ENCODE data around the gene FRMPD2. TPM values are rescaled to one million over a fixed set of nuclear protein-coding genes. Genes with fewer than 3 reads are reported as not detected.

The FRMPD2 gene
- total and polyA plus RNA-seq, 2 experiments from 2014 or later, result not detected

DNA sequence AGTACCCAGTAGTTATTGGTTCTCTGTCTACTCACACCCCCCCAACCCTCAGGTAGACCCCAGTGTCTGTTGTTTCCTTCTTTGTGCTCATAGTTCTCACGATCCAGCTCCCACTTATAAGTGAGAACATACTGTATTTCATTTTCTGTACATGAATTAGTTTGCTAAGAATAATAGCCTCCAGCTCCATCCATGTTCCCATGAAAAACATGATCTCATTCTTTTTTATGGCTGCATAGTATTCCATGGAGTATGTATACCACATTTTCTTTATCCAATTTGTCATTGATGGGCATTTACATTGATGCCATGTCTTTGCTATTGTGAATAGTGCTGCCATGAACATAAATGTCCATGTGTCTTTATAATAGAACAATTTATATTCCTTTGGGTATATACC is 2.6 kb upstream of the FRMPD2 start (continued):
- TF ChIP-seq STAT1 (IDR thresholded peaks at IDR 0.05; ENCODE audit: unreplicated experiment), result no peak
- TF ChIP-seq, protein P1, sequence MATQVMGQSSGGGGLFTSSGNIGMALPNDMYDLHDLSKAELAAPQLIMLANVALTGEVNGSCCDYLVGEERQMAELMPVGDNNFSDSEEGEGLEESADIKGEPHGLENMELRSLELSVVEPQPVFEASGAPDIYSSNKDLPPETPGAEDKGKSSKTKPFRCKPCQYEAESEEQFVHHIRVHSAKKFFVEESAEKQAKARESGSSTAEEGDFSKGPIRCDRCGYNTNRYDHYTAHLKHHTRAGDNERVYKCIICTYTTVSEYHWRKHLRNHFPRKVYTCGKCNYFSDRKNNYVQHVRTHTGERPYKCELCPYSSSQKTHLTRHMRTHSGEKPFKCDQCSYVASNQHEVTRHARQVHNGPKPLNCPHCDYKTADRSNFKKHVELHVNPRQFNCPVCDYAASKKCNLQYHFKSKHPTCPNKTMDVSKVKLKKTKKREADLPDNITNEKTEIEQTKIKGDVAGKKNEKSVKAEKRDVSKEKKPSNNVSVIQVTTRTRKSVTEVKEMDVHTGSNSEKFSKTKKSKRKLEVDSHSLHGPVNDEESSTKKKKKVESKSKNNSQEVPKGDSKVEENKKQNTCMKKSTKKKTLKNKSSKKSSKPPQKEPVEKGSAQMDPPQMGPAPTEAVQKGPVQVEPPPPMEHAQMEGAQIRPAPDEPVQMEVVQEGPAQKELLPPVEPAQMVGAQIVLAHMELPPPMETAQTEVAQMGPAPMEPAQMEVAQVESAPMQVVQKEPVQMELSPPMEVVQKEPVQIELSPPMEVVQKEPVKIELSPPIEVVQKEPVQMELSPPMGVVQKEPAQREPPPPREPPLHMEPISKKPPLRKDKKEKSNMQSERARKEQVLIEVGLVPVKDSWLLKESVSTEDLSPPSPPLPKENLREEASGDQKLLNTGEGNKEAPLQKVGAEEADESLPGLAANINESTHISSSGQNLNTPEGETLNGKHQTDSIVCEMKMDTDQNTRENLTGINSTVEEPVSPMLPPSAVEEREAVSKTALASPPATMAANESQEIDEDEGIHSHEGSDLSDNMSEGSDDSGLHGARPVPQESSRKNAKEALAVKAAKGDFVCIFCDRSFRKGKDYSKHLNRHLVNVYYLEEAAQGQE (IDR thresholded peaks at IDR 0.05; ENCODE audit: unreplicated experiment), result no peak
- TF ChIP-seq, protein P2, sequence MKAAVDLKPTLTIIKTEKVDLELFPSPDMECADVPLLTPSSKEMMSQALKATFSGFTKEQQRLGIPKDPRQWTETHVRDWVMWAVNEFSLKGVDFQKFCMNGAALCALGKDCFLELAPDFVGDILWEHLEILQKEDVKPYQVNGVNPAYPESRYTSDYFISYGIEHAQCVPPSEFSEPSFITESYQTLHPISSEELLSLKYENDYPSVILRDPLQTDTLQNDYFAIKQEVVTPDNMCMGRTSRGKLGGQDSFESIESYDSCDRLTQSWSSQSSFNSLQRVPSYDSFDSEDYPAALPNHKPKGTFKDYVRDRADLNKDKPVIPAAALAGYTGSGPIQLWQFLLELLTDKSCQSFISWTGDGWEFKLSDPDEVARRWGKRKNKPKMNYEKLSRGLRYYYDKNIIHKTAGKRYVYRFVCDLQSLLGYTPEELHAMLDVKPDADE (IDR thresholded peaks at IDR 0.05), result no peak
- no peak for TF ChIP-seq EZH2phosphoT487 (IDR thresholded peaks at IDR 0.05; ENCODE audit: unreplicated experiment)
- no peak for TF ChIP-seq ZNF114 (CRISPR knock-in tag; IDR thresholded peaks at IDR 0.05)
- TF ChIP-seq ZNF331 (CRISPR knock-in tag; IDR thresholded peaks at IDR 0.05; ENCODE audit: low read depth), result no peak

DNA sequence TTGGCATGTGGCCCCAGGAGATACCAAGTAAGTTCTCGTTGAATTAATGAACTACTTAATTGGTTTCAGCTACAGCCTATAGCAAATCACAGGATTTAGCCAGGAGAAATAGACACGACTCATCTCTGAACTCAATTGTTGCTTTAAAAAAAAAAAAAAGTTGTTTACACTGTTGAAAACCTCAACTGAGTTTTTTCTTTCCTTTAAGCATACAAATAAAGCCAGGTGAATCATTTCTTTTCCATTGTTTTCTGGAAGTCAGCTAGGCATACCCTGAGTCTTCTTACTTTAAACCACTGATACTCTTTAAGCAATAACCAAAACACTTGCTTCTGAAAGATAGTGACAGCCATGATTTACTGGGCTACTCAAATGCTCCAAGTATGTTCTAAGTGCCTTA is 755 bp downstream of the FRMPD2 start:
- H3K4me3 Mint-ChIP-seq, result no peak overlapping the region
- no peaks in the 10 kb centered on the region for H3K9me3 Mint-ChIP-seq
- Histone ChIP-seq H3K4me1 (ENCODE audit: insufficient read depth) (no peaks in the 10 kb centered on the region), H3K4me3 (no peak overlapping the region), H3K79me2 (replicated peaks; ENCODE audit: insufficient read depth) (no peaks in the 10 kb centered on the region), H2AFZ (no peak overlapping the region), H3K27me3 (ENCODE audit: insufficient read depth) (no peaks in the 10 kb centered on the region), H3K4me2 (no peak overlapping the region), H3F3A (replicated peaks; ENCODE audit: low read depth) (no peaks in the 10 kb centered on the region), H4K20me1 (replicated peaks; ENCODE audit: insufficient read depth) (no peaks in the 10 kb centered on the region), H3K9me2 (ENCODE audit: insufficient read depth) (peaks cover 2% of the 10 kb centered on the region; the same call in 1 of the 2 replicates), H3K36me3 (ENCODE audit: insufficient read depth) (no peaks in the 10 kb centered on the region), H3K27ac (ENCODE audit: low read depth) (no peak overlapping the region)
- H3K36me3 Mint-ChIP-seq (ENCODE audit: low read depth), result no peaks in the 10 kb centered on the region
- H3K4me1 Mint-ChIP-seq, result peaks cover 23% of the 10 kb centered on the region
- no peak for ATAC-seq
- H3K27ac Mint-ChIP-seq, result no peak overlapping the region
- no peaks in the 10 kb centered on the region for H3K27me3 Mint-ChIP-seq (ENCODE audit: insufficient read depth, low read depth, poor library complexity)
- TF ChIP-seq, protein P2 (IDR thresholded peaks at IDR 0.05), result no peak
- DNase-seq (ENCODE audit: low spot score), result no peak

DNA sequence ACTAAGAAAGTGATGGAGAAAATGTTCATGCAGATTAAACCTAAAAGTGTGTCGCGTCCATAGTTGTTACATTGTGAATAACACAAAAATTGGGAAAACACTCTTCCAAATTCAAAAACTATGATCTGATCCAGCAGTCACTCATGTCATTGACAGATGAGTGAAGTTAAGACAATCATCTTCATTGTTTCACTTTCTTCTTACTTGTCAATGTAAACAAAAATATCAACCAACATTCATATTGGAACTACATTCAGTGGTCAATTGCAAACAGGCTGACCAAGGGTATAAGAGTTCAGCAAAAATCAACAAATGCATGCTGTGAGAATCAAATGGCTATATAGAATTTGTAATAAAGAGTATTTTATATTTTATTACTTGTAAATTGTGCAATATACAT is 1.8 kb downstream of the FRMPD2 start:
- ATAC-seq (no peak), DNase-seq (ENCODE audit: low spot score) (no peak)
- Histone ChIP-seq H3K36me3 (ENCODE audit: insufficient read depth) (no peaks in the 10 kb centered on the region), H3F3A (replicated peaks; ENCODE audit: low read depth) (no peaks in the 10 kb centered on the region), H4K20me1 (replicated peaks; ENCODE audit: insufficient read depth) (no peaks in the 10 kb centered on the region), H3K4me3 (no peak overlapping the region), H3K9me2 (ENCODE audit: insufficient read depth) (0 out of 2 replicates have a peak, but pooled peaks cover 2% of the 10 kb centered on the region), H3K4me1 (ENCODE audit: insufficient read depth) (no peaks in the 10 kb centered on the region), H2AFZ (no peak overlapping the region), H3K4me2 (no peak overlapping the region), H3K27ac (ENCODE audit: low read depth) (no peak overlapping the region), H3K79me2 (replicated peaks; ENCODE audit: insufficient read depth) (no peaks in the 10 kb centered on the region), H3K27me3 (ENCODE audit: insufficient read depth) (no peaks in the 10 kb centered on the region)
- H3K4me3 Mint-ChIP-seq, result no peak overlapping the region
- peaks cover 23% of the 10 kb centered on the region for H3K4me1 Mint-ChIP-seq
- no peaks in the 10 kb centered on the region for H3K36me3 Mint-ChIP-seq (ENCODE audit: low read depth)
- no peaks in the 10 kb centered on the region for H3K27me3 Mint-ChIP-seq (ENCODE audit: insufficient read depth, low read depth, poor library complexity)
- H3K9me3 Mint-ChIP-seq, result no peaks in the 10 kb centered on the region
- H3K27ac Mint-ChIP-seq, result no peak overlapping the region
- TF ChIP-seq STAT1 (IDR thresholded peaks at IDR 0.05; ENCODE audit: unreplicated experiment), result no peak
- TF ChIP-seq ZNF114 (CRISPR knock-in tag; IDR thresholded peaks at IDR 0.05), result no peak
- TF ChIP-seq, protein P3, sequence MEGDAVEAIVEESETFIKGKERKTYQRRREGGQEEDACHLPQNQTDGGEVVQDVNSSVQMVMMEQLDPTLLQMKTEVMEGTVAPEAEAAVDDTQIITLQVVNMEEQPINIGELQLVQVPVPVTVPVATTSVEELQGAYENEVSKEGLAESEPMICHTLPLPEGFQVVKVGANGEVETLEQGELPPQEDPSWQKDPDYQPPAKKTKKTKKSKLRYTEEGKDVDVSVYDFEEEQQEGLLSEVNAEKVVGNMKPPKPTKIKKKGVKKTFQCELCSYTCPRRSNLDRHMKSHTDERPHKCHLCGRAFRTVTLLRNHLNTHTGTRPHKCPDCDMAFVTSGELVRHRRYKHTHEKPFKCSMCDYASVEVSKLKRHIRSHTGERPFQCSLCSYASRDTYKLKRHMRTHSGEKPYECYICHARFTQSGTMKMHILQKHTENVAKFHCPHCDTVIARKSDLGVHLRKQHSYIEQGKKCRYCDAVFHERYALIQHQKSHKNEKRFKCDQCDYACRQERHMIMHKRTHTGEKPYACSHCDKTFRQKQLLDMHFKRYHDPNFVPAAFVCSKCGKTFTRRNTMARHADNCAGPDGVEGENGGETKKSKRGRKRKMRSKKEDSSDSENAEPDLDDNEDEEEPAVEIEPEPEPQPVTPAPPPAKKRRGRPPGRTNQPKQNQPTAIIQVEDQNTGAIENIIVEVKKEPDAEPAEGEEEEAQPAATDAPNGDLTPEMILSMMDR (conservative IDR thresholded peaks at IDR 0.05; ENCODE audit: low read depth in 2 of 2), result no peak
- TF ChIP-seq POLR2AphosphoS5 (IDR thresholded peaks at IDR 0.05; ENCODE audit: low read depth), result no peak
- no peak for TF ChIP-seq JUNB (IDR thresholded peaks at IDR 0.05; ENCODE audit: unreplicated experiment)
- TF ChIP-seq CREB1 (CRISPR knock-in tag; IDR thresholded peaks at IDR 0.05; ENCODE audit: low read depth), result no peak

Measured in GM23338 (cell line).